GDM1 (cell line): ENCODE results near the gene ARMC3.
A peak's percentile ranks its signal among the peaks of the same experiment; 100 is the strongest.
"Not testable (repeated sequence)": the region's sequence is repeated elsewhere in the genome, so short reads cannot be mapped to it uniquely, and the experiment has no call there.

Source experiments
- DNase-seq: peaks from one replicate; lab custom pipeline; 2025; lab: John Stamatoyannopoulos, UW

ARMC3 gene

DNA sequence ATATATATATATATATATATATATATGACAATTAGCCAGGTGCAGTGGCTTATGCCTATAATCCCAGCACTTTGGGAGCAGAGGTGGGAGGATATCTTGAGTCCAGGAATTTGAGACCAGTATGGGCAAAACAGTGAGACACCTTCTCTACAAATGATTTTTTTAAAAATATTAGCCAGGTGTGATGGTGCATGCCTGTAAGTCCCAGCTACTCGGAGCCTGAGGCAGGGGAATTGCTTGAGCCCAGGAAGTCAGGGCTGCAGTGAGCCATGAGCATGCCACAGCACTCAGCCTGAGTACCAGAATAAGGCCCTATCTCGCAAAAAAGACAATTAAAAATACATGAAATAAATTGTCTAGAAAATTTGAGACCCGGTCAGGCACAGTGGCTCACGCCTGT is 120.3 kb downstream of the ARMC3 start:
- DNase-seq, result no peak

DNA sequence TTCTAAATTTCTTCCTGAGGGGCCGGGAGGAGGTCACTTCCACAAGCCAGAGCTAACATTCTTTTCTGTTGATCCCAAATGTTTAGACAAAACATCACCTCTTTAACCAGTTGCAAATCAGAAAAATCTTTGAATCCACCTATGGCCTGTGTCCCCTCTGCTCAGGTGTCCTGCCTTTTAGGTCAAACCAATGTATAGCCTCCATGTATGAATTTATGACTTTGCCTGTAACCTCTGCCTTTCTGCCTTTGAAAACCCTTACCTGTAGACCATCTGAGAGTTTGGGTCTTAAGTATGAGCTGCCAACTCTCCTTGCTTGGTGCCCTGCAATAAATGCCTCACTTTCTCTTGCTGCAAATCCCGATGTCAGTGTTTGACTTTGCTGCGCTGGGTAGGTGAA is 123.4 kb downstream of the ARMC3 start:
- no peak for DNase-seq

DNA sequence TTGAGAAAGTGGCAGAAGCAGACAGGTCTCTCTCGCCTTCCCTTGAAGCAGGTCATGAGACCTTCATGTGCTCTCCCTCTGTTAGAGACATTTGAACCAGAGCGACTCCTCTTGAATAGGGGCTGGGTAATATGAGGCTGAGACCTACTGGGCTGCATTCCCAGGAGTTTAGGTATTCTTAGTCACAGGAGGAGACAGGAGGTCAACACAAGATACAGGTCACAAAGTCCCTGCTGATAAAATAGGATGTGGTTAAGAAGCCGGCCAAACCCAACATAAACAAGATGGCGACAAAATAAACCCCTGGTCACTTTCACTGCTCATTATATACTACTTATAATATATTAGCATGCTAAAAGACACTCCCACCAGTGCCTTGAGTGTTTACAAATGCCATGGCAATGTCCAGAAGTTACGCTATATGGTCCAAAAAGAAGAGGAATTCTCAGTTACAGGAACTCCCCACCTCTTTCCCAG is 124.0 kb downstream of the ARMC3 start:
- no peak for DNase-seq

DNA sequence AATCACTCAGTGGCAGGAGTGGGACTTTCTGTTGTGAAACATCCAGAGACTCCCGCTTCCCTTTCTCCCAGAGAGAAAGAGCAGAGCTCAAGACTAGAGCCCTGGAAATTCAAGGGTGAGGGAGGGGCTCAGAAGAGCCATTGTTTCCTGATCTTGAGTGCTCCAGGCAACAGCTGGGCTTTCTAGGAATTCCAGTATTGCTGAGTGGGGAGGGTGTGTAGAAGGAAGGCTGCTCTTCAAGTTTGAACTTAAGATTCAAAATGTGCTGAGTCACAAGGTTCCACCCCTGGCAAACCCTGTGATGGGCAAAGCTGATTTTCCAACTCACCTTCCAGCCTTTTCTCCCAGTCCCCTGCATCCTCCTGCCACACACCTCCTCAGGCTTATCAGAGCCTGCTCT is 125.2 kb downstream of the ARMC3 start:
- DNase-seq, result no peak

DNA sequence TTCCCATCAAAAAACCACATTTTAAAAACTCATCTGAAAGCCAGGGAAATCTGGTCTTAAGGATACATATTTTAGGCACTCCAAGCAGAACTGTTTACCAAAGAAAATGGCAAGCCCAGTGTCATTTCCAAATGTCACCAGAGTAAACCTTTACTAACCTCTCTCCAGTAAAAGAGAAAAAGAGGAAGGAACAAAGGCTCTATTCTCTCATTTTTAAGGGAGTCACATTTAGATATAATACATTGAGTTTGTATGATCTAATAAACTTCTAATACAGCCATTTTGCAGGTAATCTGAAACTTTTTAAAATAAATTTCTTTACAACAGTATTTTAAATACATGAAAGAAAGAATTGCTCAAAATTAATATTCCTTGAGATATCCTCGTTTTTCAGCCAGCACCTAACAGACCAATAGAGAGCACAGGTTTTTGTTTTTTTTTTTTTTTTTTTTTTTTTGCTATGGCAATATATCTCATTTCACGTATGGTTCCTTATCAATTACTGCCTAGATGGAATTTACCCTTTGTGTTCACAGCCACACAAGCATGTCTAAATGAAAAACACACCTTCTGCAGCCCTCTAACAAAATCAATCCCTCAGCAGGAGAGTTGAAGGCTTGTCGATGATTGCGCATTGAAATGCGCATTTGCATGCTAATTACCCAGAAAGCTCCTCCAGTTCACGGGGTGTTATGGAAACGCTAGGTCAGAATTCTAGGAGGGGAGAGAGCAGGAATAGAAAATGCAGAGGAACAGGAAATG is 127.8 kb downstream of the ARMC3 start:
- DNase-seq, result no peak

DNA sequence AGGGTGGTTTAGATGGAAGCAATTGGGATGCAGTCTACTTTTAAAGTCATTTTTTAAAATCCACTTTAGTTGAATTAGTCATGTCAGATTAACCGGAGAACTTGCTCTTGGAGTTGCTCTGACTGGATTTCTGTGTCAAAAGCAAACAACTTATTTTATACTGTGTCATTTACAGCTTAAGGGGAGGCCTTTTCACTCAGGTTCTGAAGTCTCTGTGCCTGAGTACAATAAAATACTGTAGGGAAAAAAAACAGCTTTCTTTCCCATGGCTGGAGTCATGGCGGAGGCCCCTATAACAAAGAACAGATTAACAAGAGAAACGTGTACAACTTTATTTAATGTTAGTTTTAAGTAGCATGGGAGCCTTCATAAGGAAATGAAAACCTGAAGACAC is 128.3 kb downstream of the ARMC3 start:
- DNase-seq, result no peak

DNA sequence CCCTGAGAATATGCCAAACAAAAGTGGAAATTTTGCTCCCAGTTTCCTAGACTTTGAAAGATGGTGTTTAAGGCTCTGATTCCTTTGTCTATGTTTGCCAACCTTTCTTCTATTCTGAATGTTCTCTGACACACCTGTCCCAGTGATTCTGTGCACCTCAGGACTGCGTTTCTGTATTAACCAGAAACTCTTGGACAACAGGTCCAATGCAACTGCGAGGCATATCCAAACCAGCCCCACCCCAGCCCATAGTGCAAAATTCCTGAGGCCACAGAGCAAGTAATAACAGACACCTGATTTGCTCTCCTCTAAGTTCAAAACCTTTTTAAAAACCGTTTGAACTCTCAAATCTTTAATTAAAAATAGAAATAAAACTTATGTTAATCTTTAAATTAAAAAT is 130.5 kb downstream of the ARMC3 start:
- no peak for DNase-seq

DNA sequence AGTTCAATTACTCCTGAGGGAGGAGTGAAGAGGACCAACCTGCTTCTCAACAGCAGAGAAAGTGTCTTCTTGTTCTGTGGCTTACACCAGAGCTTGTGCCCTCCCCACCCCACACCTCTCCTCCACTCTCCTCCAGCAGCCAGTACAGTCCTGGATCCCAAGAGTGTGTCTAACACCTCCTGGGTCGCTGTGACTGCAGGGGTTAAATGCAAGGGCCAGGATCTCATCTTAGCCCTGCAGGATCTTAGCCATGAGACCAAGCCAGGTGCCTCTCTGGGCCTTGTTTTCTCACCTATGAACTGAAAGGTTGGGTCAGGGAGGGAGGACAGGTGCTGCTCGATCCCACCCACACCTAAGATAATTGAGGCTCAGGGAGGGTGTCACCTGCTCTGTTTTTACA is 133.1 kb downstream of the ARMC3 start:
- no peak for DNase-seq

DNA sequence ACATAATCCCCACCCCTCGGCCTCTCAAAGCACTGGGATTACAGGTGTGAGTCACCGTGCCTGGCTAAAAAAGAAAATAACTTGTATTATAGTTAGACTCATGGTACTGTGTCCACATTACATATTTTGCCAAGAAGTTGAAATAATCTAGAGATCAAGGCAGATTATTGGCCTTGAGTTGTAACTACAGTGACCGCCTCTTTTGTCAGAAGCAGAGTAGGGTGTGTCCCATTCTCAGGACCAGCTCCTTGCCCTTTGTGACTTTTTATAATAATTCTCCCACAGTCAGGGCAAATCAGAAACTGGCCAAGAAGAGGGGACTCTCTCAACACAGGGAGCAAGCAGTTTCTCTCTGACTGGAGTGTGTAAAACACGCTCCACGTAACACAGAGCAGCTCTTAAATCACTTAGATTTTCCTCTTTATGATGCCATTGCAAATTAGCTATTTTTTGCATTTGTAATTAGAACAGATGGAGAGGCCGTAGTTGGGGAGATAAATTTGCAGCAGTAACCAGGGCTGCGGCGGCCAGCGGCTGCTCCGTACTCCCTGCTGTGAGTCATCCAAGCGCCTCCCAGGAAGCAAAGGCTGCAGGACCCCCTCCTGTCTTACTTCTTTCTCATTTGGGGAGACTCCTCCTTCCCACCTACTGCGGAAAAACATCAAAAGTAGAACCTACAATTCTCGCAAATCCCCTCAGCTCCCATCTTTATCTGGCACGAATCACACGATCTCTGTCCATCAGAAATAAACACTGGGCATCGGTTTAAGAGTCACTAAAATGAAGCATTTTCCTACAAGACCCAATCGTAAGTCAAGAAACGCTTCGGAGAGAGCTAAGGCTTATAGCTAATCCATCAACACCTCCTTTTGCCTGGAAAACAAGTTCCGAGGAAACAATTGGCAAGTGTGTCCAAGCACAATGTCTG is 135.5 kb downstream of the ARMC3 start:
- DNase-seq, result no peak

DNA sequence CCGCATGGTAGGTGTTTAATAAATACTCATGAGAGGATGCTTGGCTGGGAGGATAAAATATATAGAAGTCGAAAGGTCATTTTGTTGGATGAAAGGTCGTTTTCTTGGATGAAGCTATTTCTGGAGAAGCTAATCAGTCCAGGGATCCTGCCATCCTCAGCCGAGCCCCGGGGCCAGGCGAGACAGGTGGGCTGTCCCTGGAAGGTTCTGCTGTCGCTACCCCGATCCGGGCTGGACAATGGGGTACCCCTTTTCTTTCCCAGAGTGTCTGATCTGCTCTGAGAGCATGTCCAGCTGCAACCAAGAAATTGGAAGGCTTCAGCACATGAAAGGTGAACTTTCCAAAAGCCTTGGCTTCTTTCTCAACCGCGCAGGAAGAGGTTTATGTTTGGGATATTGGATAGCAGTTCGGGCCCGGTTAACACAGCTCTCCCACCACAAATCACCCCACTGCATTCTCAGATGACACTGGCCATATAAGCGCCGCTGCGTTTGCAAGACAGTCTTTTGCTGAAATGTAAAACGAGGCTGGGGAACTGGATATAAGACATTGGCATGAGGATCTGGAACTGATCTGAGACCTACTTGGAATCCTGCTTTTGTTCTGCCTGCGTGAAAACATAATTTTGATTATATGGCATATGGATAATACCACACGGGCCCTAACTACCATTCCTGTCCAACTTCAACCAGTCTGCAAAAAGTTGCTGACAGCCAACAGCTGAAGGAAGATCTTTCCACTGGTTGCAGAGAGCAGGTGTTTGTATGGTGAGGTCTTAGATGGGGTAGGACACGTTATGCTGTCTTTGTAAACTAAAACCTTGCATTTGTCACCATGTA is 136.3 kb downstream of the ARMC3 start:
- DNase-seq, result no peak

DNA sequence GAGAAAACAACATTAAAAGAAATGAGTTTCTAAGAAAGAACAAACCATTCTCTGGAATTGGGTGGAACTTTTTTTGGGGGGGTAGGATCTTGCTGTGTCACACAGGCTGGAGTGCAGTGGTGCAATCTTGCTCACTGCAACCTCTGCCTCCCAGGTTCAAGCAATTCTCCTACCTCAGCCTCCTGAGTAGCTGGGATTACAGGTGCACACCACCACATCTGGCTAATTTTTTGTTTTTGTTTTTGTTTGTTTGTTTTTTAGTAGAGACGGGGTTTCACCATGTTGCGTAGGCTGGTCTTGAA is 136.9 kb downstream of the ARMC3 start:
- not testable (repeated sequence) for DNase-seq

DNA sequence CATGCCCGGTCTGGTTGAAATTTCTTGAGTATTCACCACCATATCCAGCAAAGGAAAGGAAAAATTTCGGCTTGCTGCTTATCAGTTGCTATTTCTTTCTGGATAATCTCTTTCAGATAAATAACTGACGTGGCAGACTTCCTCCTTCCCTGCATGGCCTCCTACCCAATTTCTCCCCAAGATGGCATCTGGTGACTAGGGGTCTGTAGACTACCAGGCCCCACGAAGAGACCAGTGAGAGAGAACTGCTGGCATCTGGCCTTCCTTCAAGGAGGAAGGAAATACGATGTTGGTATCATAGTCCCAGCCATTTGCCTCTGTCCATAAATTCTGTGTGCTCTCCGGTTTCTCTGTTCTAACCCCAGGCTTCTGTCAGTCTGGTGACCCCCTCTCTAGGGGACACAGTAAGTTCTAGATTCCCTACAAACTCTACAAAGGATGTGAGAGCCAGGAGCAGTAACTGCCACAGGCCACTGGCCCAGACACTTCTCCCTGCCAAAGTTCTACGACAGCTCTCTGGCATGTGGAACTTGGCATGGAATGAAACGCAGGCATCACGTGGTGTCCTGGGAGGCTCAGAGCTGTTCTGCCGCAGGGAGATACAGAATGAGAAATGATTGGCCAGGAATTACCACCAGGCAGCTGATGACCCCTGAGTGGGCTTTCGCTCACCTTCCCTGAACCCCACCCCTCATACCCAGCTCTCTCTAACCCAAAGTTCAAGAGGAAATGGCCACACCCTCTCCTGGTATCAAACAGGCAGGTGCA is 137.5 kb downstream of the ARMC3 start:
- no peak for DNase-seq

DNA sequence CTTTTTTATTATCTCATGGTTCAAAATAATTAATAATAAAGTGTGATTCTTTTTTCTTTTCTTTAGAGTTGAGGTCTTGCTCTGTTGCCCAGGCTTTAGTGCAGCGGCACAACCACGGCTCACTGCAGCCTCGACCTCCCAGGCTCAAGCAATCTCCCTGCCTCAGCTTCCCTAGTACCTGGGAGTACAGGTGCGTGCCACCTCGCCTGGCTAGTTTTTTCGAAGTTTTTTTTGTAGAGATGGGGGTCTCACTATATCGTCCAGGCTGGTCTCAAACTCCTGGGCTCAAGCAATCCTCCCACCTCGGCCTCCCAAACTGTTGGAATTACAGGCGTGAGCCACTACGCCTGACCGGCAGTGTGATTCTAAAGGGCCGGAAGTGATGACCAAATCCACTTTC is 139.5 kb downstream of the ARMC3 start:
- DNase-seq, result no peak

DNA sequence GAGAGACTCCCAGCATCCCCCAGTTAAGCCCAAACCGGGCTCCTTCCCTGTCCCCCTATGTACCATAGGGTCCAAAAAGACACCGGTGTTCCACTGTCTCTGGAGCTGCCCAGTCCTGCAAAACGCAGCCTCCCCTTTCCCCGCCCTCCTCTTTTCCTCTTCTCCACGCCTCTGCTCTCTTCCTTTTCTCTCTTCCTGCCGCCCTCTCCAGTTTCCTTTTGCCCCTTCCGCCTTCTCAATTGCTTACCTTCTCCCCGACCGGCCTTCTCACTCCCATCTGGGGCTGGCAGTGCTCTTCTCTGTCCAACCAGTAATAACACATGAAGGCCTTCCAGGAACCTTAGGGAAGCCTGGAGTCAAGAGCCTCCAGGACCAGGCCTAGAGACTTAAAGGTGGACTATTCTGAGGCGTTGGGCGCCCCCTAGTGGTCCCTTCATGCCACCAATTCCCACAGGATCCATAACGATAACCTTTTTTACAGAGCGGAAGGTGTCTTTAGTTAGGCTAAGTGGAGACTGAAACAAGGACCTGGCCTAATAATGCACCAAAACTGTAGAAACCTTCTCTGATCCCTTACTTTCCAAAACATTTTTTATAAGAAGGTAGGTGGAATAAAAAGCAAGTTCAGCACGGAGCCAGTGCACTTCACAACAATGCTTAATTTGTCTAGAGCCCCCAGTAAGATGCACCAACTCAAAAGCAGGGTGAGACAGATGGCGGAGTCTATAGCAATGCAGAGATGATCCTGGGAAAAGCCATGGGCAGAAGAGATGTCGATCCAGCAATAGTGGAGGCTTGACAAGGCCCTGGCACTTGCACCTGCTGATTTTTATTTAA is 140.3 kb downstream of the ARMC3 start:
- DNase-seq, result peak; percentile 55

DNA sequence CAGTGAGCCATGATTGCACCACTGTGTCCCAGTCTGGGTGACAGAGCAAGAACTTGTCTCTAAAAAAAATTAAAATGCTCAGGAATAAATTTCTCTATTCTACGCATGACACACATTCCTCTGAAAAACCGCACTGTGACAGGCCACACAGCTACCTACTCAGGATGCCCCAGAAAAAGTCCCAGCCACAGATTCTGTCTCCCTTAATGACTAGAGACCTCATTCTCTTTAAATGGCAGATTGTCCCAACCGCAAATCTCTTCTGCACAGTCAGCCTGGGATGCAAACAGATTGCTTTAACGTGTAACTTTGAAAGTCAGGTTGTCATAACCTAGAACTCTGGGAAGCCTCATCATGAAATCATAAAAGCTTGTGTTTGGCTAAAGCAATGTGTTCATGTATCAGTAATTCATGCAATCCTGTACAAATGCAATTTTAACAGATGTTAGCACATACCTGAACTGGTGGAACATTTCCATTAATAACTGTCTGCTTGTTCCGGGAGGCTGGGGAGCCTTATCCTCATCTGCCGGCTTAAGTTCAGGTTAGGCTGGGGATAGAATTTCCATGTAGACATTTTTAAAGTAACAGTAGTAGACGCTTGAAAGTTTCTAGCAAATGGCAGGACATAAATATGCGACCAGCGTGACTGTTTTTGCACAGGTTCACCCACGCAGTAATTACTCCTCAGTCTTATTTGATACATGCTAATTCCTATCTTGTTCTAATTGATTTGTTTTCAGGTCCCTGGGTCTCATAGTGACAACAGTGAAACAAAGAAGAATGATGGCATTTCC is 141.4 kb downstream of the ARMC3 start:
- DNase-seq, result no peak

DNA sequence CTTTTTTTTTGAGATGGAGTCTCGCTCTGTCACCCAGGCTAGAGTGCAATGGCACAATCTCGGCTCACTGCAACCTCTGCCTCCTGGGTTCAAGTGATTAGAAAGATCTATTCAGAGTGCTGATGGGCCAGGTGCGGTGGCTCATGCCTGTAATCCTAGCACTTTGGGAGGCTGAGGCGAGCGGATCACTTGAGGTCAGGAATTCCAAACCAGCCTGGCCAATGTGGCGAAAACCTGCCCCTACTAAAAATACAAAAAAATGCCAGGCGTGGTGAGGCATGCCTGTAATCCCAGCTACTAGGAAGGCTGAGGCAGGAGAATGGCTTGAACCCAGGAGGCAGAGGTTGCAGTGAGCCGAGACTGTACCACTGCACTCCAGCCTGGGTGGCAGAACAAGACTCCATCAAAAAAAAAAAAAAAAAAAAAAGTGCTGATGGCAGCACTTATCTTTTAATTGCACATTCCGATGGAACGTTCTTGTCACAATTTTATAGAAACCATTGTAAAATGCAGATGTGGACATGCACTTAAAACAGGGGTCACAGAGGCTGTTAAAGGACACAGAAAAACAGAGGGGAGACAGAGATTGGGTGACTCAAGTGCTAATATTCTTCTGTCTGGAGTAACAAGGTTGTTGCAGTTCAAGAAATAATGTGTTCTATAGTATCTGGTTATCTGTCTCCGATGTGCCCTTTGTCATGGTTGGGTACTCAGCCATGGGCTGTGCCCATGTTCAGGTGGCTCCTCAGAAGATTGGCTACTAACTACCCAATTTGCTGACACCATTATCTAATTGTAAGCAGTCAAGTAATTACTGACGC is 142.4 kb downstream of the ARMC3 start:
- not testable (repeated sequence) for DNase-seq

DNA sequence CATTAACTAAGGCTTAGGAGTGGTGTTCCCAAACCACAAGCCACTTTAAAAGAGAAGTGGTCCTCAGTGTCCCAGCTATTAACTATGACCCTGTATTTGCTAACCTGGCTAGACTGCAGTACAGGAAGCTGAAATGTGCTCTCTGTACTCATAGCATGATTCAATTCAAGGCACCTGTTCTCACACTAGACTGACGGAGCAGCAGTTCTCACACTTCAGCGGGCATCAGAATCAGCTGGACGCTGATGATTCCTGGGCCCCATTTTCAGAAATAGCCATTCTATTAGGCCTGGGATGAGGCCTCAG is 143.0 kb downstream of the ARMC3 start:
- no peak for DNase-seq

DNA sequence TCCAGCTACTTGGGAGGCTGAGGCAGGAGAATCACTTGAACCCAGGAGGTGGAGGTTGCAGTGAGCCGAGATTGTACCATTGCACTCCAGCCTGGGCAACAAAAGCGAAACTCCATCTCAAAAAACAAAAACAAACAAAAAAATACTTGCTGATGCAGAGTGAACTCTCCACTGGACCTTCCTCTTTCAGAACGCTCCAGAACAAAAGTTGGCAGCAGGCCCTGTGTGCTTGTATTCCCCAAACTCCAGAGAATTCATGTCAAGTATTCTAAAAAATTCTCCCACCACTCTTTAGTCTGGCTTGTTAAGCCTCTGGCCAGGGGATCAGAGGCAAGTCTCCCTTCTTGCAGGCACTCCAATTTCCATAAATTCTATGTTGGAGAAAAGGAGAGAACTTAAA is 144.7 kb downstream of the ARMC3 start:
- DNase-seq, result not testable (repeated sequence)

DNA sequence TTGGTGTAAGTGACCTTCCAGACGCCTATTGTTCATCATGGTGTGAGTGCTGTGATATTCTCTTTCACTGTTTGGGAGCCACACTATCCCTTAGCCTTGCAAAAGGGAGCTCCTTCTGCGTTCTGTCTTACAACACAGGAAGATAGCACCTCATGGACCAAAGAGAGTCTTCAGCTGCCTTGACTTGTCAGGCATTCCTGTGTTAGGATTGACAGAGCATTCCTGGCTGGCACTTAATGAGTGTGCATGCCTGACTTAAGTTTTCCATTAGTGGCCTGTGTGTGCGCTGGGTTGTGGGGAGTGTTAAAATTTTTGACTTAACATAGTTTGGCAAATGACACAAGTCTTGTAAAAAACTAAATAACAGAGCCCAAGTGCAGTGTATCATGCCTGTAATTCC is 145.7 kb downstream of the ARMC3 start:
- DNase-seq, result no peak
